Endothelial cell (in vitro differentiated cells): ENCODE results near the gene UBASH3A. TPM values are rescaled to one million over a fixed set of nuclear protein-coding genes. Genes with fewer than 3 reads are reported as not detected.

ENCODE experiments used
- DNase-seq: peaks from one replicate; pipeline ENCODE4 v3.0.0; 2021; ENCODE audit warnings: low spot score
- H3K27ac Mint-ChIP-seq: one replicate; pipeline ENCODE4 v1.8.0; 2021; ENCODE audit warnings: mixed read lengths, inconsistent platforms; ENCODE audit not compliant: unreplicated experiment
- H3K27me3 Mint-ChIP-seq: one replicate; pipeline ENCODE4 v1.8.0; 2021; ENCODE audit warnings: mild to moderate bottlenecking, moderate library complexity, mixed read lengths, inconsistent platforms; ENCODE audit not compliant: unreplicated experiment
- H3K36me3 Mint-ChIP-seq: one replicate; pipeline ENCODE4 v1.8.0; 2021; ENCODE audit warnings: mild to moderate bottlenecking, low read depth, mixed read lengths, inconsistent platforms; ENCODE audit not compliant: unreplicated experiment
- H3K4me1 Mint-ChIP-seq: one replicate; pipeline ENCODE4 v1.8.0; 2021; ENCODE audit warnings: mild to moderate bottlenecking, mixed read lengths, inconsistent platforms; ENCODE audit not compliant: unreplicated experiment
- H3K4me3 Mint-ChIP-seq: one replicate; pipeline ENCODE4 v1.8.0; 2021; ENCODE audit warnings: mild to moderate bottlenecking, mixed read lengths, inconsistent platforms; ENCODE audit not compliant: unreplicated experiment
- H3K9me3 Mint-ChIP-seq: one replicate; pipeline ENCODE4 v1.8.0; 2021; ENCODE audit warnings: mixed read lengths, inconsistent platforms; ENCODE audit not compliant: unreplicated experiment
- CTCF ChIP-seq: fragments of 200-600 bp; sonication (generic); IDR thresholded peaks from one replicate; pipeline ENCODE4 v1.5.0; 2021; ENCODE audit warnings: antibody characterized with exemption; ENCODE audit not compliant: unreplicated experiment
- total RNA-seq: library from RNA; stranded (reverse); fragmentation: NEBNext Ultra II Directional; extraction: Animal tissue kit (Norgen Biotek cat#: 25700); gene quantifications from one replicate; pipeline ENCODE4 v1.2.1, GENCODE V29; 2021; ENCODE audit not compliant: unreplicated experiment

UBASH3A gene
- total RNA-seq, 1 donor from 2014 or later: not detected

DNA sequence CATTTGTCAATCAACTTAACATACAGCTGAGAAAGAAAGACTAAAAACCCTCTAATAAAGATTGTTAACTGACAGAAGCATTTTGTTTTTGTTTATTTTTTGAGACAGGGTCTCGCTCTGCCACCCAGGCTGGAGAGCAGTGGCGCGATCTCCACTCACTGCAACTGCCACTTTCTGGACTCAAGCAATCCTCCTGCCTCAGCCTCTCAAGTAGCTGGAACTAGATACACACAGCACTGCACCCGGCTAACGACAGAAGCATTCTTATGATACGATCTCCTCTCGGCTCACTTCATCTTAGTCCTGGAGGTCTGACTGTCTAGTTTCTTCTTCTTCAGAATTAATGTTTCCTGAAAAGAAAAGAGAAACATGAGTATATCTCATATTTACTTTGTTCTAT lies 68.8 kb downstream of the UBASH3A start:
- H3K36me3 Mint-ChIP-seq: no peaks in the 10 kb centered on the region
- DNase-seq: no peak
- H3K4me3 Mint-ChIP-seq: no peak overlapping the region
- H3K27ac Mint-ChIP-seq: no peak overlapping the region
- no peaks in the 10 kb centered on the region for H3K9me3 Mint-ChIP-seq
- no peak for TF ChIP-seq CTCF
- peaks cover 17% of the 10 kb centered on the region for H3K4me1 Mint-ChIP-seq
- peaks cover 8% of the 10 kb centered on the region for H3K27me3 Mint-ChIP-seq

- peak overlapping the region; percentile 75 for H3K27ac Mint-ChIP-seq
- H3K27me3 Mint-ChIP-seq: peaks cover 8% of the 10 kb centered on the region
- peaks cover 16% of the 10 kb centered on the region for H3K4me1 Mint-ChIP-seq
- TF ChIP-seq CTCF: no peak
- no peaks in the 10 kb centered on the region for H3K9me3 Mint-ChIP-seq
- DNase-seq: no peak
- H3K4me3 Mint-ChIP-seq: no peak overlapping the region
- no peaks in the 10 kb centered on the region for H3K36me3 Mint-ChIP-seq
These were observed 69.9 kb downstream of the UBASH3A start for GRCh38 chr21:42473498-42474042.

DNA sequence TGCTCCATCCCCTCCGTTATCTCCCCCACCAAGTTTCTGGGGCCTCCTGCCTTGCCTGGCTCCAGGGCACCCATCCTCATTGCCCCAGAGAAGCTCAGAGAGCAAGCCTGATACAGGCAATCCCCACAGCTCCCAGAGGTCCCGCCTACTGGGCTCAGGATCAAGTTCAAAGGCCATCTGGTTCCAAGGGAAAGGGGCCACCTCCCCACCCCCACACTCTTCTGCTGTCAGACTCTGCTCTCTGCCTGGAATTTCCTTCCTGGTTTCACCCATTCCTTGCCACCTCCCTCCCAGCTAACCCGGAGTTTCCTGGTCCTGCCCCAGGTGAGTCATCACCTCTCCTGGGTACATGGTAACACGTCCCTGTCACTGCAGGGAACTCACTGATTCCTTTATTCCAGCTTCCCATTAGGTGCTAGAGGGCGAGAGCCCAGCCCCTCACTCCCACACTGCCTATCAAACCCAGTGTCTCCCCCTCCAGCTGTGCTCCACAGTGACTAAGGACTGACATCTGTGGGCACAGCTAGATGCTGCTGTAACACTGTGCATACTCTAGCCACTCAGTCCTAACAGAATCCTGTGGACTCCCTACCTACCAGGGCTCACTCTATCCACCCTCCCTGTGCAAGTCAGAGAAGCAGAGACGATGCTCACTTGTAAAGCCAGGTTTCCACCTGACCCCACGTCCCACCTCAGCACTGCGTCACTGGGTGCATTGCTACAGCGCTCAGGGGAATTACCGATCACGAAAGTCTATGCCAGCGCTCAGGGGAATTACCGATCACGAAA lies 70.5 kb downstream of the UBASH3A start:
- Mint-ChIP-seq H3K4me1 (peaks cover 16% of the 10 kb centered on the region), H3K27ac (peak overlapping the region; percentile 75), H3K27me3 (peaks cover 6% of the 10 kb centered on the region)

DNA sequence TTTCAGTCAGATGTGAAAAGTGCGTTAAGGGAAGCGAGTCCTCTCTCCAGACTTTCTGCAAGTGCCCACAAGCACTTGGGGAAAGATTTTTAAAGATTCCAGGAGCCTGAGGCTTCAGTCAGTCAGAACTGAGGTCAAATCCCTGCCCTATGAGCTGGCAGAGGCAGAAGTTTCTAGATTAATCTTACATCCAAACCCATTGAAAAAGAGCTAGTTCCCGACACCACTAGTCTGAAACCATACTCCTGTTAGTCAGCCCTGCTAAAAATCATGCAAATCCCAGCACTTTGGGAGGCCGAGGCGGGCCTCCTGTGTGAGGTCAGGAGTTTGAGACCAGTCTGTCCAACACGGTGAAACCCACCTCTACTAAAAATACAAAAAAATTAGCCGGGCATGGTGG lies 71.3 kb downstream of the UBASH3A start:
- Mint-ChIP-seq H3K27ac (no peak overlapping the region), H3K27me3 (peaks cover 6% of the 10 kb centered on the region), H3K9me3 (no peaks in the 10 kb centered on the region), H3K4me3 (no peak overlapping the region), H3K4me1 (peaks cover 16% of the 10 kb centered on the region), H3K36me3 (no peaks in the 10 kb centered on the region)
- no peak for TF ChIP-seq CTCF
- no peak for DNase-seq

More for the DNA sequence above, 70.5 kb downstream of the UBASH3A start:
- Mint-ChIP-seq H3K9me3 (no peaks in the 10 kb centered on the region), H3K4me3 (no peak overlapping the region), H3K36me3 (no peaks in the 10 kb centered on the region)
- TF ChIP-seq CTCF: no peak
- DNase-seq: no peak
